Spinal cord (tissue), 10 donors: ENCODE results near the gene PITPNC1. TPM values are rescaled to one million over a fixed set of nuclear protein-coding genes. Genes with fewer than 3 reads are reported as not detected.
"Not testable (repeated sequence)": the region's sequence is repeated elsewhere in the genome, so short reads cannot be mapped to it uniquely, and the experiment has no call there.

Source experiments
- DNase-seq, 6 donors: peaks; one replicate each; pipeline versions ENCODE4 v3.0.0 to v3.0.0-alpha.2; 2013 to 2015; ENCODE audit warnings: low spot score in 6 of 6, low read depth in 4 of 6
- H3K27ac ChIP-seq: one replicate; pipeline ENCODE4 v1.5.1; 2013; ENCODE audit warnings: low read depth, low read length, control low read depth
- H3K27me3 ChIP-seq: one replicate; pipeline ENCODE4 v1.6.1; 2013; ENCODE audit warnings: low read length; ENCODE audit not compliant: control insufficient read depth, insufficient read depth
- H3K36me3 ChIP-seq: one replicate; pipeline ENCODE4 v1.6.1; 2013; ENCODE audit warnings: low read length; ENCODE audit not compliant: control insufficient read depth, insufficient read depth
- H3K4me1 ChIP-seq: one replicate; pipeline ENCODE4 v1.6.1; 2013; ENCODE audit warnings: low read length; ENCODE audit not compliant: control insufficient read depth, insufficient read depth
- H3K4me3 ChIP-seq: one replicate; pipeline ENCODE4 v1.5.1; 2013; ENCODE audit warnings: low read depth, low read length, control low read depth
- H3K9me3 ChIP-seq: one replicate; pipeline ENCODE4 v1.6.1; 2013; ENCODE audit warnings: low read length; ENCODE audit not compliant: control insufficient read depth, insufficient read depth
- WGBS: methylation state at CpG from one replicate; pipeline ENCODE4 v1.1.5; 2013; ENCODE audit warnings: missing lambda C conversion rate; ENCODE audit not compliant: insufficient coverage; 5-methylcytosine and 5-hydroxymethylcytosine counted together
- polyA plus RNA-seq, 2 donors: library from polyadenylated mRNA; unstranded; fragments of 120-200 nt; gene quantifications; one replicate each; pipeline ENCODE4 v1.2.1, GENCODE V29; 2013; ENCODE audit not compliant: insufficient read length in 2 of 2
- total RNA-seq, 2 donors: library from RNA; depleted of rRNA in 1 of 2; stranded (reverse); fragments of 120-200 nt in 1 of 2; fragments of >200 nt in 1 of 2; gene quantifications; one replicate each; pipeline versions ENCODE4 v1.2.3 to v1.2.4, GENCODE V29; 2013 to 2014
- donor health status: healthy.

The PITPNC1 gene
- total and polyA plus RNA-seq, 4 donors, result 34.5 to 71.1 (median 60.8) TPM

GRCh38 chr17:67378454-67379250 is 1.6 kb downstream of the PITPNC1 start:
- H3K4me3 ChIP-seq, result peak overlapping the region; percentile 91
- no peaks in the 10 kb centered on the region for H3K9me3 ChIP-seq
- no peaks in the 10 kb centered on the region for H3K27me3 ChIP-seq
- peaks cover 8% of the 10 kb centered on the region for H3K36me3 ChIP-seq
- H3K4me1 ChIP-seq, result peaks cover 33% of the 10 kb centered on the region
- H3K27ac ChIP-seq, result peak overlapping the region; percentile 98
- WGBS, result under 1% methylated on average over 64 of the region's 72 CpGs
- peak in 3 of 6 donors; percentile 67 to 92 (median 87) for DNase-seq

- WGBS, result 65% methylated on average over 5 of the region's 8 CpGs
- Histone ChIP-seq H3K4me3 (peak overlapping the region; percentile 73), H3K9me3 (no peaks in the 10 kb centered on the region), H3K36me3 (peaks cover 11% of the 10 kb centered on the region), H3K4me1 (peaks cover 33% of the 10 kb centered on the region), H3K27ac (peak overlapping the region; percentile 86), H3K27me3 (no peaks in the 10 kb centered on the region)
- DNase-seq, result no peak
Observed at GRCh38 chr17:67379251-67379630, 2.2 kb downstream of the PITPNC1 start.

- Histone ChIP-seq H3K36me3 (peaks cover 13% of the 10 kb centered on the region), H3K9me3 (no peaks in the 10 kb centered on the region), H3K4me1 (peaks cover 23% of the 10 kb centered on the region), H3K27ac (no peak overlapping the region), H3K4me3 (no peak overlapping the region), H3K27me3 (no peaks in the 10 kb centered on the region)
- WGBS, result no CpG with 5 or more reads among the region's 1 CpG
- DNase-seq, result no peak
Observed at GRCh38 chr17:67381929-67382257, 4.8 kb downstream of the PITPNC1 start.

- peaks cover 13% of the 10 kb centered on the region for H3K36me3 ChIP-seq
- H3K4me3 ChIP-seq, result no peak overlapping the region
- H3K27me3 ChIP-seq, result no peaks in the 10 kb centered on the region
- no peak for DNase-seq
- 95% methylated on average over 18 of the region's 20 CpGs for WGBS
- H3K4me1 ChIP-seq, result peaks cover 31% of the 10 kb centered on the region
- H3K27ac ChIP-seq, result no peak overlapping the region
- no peaks in the 10 kb centered on the region for H3K9me3 ChIP-seq
Observed at GRCh38 chr17:67385122-67385988, 8.3 kb downstream of the PITPNC1 start.

- peak in 2 of 6 donors; percentile 50 to 60 for DNase-seq
- no peak overlapping the region for H3K27ac ChIP-seq
- peaks cover 9% of the 10 kb centered on the region for H3K36me3 ChIP-seq
- WGBS, result 66% methylated on average over 11 of the region's 16 CpGs
- H3K4me3 ChIP-seq, result no peak overlapping the region
- H3K9me3 ChIP-seq, result no peaks in the 10 kb centered on the region
- no peaks in the 10 kb centered on the region for H3K27me3 ChIP-seq
- peaks cover 28% of the 10 kb centered on the region for H3K4me1 ChIP-seq
Observed at GRCh38 chr17:67386965-67387551, 10.0 kb downstream of the PITPNC1 start.

GRCh38 chr17:67388536-67388935 is 11.5 kb downstream of the PITPNC1 start:
- 86% methylated on average over 1 of the region's 10 CpGs for WGBS
- peaks cover 28% of the 10 kb centered on the region for H3K4me1 ChIP-seq
- H3K9me3 ChIP-seq, DNase-seq, H3K4me3 ChIP-seq, H3K27ac ChIP-seq, H3K27me3 ChIP-seq, H3K36me3 ChIP-seq: not testable (repeated sequence)

- H3K27ac ChIP-seq, result no peak overlapping the region
- no peak overlapping the region for H3K4me3 ChIP-seq
- H3K36me3 ChIP-seq, result peaks cover 3% of the 10 kb centered on the region
- DNase-seq, result no peak
- no peaks in the 10 kb centered on the region for H3K27me3 ChIP-seq
- H3K9me3 ChIP-seq, result no peaks in the 10 kb centered on the region
- 66% methylated on average over 3 of the region's 4 CpGs for WGBS
- H3K4me1 ChIP-seq, result peaks cover 28% of the 10 kb centered on the region
Observed at GRCh38 chr17:67388986-67389385, 11.9 kb downstream of the PITPNC1 start.

- Histone ChIP-seq H3K9me3 (no peaks in the 10 kb centered on the region), H3K27me3 (no peaks in the 10 kb centered on the region), H3K27ac (peak overlapping the region; percentile 55), H3K4me3 (no peak overlapping the region), H3K36me3 (peaks cover 3% of the 10 kb centered on the region), H3K4me1 (peaks cover 28% of the 10 kb centered on the region)
- no peak for DNase-seq
- WGBS, result 69% methylated on average over 6 of the region's 6 CpGs
Observed at GRCh38 chr17:67390006-67390645, 13.0 kb downstream of the PITPNC1 start.

- H3K27ac ChIP-seq, result peak overlapping the region; percentile 55
- no peaks in the 10 kb centered on the region for H3K27me3 ChIP-seq
- 49% methylated on average over 2 of the region's 9 CpGs for WGBS
- H3K4me3 ChIP-seq, result no peak overlapping the region
- DNase-seq, result peak in 2 of 6 donors; percentile 52 to 74
- peaks cover 28% of the 10 kb centered on the region for H3K4me1 ChIP-seq
- H3K9me3 ChIP-seq, result no peaks in the 10 kb centered on the region
- peaks cover 3% of the 10 kb centered on the region for H3K36me3 ChIP-seq
Observed at GRCh38 chr17:67390646-67391361, 13.7 kb downstream of the PITPNC1 start.
